Measurements from ENCODE around the gene HOXD9.

Gene HOXD9

DNA sequence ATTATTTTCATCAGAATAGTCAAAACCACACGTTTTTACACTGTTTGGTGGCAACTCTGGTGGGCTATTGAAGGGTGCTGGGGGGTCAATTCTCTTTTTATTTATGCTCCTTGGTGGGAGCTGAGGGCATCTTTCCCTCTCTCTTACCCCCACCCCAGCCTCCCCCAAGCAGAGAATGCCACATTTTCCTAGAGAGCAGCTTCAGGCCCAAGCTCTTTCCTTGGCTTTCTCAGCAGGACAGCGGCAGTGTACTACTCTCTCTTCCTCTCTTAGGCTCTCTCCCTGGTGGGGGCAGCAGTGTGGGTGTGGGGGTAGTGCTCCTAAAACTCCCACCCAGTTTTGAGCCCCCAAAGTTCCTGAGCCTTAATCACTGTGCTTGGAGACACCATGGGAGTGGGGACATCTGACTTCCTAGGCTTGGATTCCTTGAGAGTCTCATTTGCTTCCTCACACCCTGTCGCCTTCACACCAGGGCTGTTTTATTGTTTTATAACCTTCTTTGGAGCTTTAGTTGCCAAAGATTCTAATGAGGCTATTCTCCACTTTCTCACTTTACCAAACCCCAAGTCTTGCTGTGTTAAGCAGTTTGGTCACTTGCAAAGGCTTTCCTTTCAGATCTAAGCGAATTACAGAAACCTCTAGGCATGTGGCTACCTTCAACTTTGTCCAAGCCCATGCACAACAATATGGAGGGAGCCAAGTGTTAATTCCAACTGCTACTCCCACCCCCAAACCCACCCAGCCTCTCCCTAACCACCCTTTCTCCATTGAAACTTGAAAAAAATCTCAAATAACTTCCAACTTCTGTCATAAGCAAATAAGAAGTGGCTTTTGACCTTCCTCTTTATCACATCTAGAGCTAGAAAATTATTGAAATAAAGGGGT is 22.8 kb downstream of the HOXD9 start:
- peaks cover 14% of the 10 kb centered on the region for H3K4me1 ChIP-seq
- in situ Hi-C loops (cut with MboI; ENCODE audit: low sequenced_read_pairs) = no loop called here
- no peak for DNase-seq (ENCODE audit: low spot score in 2 of 2)
- no peaks in the 10 kb centered on the region for H3K27me3 ChIP-seq (ENCODE audit: low read depth)
- peaks cover 3% of the 10 kb centered on the region; the same call in 1 of the 2 replicates for H3K36me3 ChIP-seq (replicated peaks)
- no peak overlapping the region for H3K4me3 ChIP-seq
- no peaks in the 10 kb centered on the region for H3K9me3 ChIP-seq

DNA sequence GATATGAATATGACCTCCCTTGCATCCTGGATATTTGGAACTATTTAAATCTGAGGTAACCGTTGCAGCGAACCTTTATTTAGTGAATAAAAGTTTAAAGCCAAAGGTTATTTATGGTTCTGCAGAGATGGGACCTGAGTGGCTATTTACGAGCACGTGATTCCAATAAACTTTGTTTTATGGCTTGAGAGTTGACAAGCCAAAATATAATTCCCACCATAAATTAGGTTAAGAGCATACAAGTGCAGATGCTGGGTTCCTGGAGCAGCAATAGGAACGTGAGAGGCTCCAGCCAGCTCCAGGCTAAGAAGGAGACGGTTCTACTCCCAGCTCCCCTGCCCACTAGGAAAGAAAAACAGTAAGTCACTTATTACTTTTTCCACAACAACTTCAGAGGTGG is 23.6 kb downstream of the HOXD9 start:
- Histone ChIP-seq H3K4me1 (peaks cover 9% of the 10 kb centered on the region), H3K36me3 (replicated peaks) (peaks cover 3% of the 10 kb centered on the region; the same call in 1 of the 2 replicates), H3K27me3 (ENCODE audit: low read depth) (no peaks in the 10 kb centered on the region), H3K9me3 (no peaks in the 10 kb centered on the region), H3K4me3 (no peak overlapping the region)
- peak; percentile 41 to 48 for DNase-seq (ENCODE audit: low spot score in 2 of 2)
- in situ Hi-C loops (cut with MboI; ENCODE audit: low sequenced_read_pairs) = no loop called here

DNA sequence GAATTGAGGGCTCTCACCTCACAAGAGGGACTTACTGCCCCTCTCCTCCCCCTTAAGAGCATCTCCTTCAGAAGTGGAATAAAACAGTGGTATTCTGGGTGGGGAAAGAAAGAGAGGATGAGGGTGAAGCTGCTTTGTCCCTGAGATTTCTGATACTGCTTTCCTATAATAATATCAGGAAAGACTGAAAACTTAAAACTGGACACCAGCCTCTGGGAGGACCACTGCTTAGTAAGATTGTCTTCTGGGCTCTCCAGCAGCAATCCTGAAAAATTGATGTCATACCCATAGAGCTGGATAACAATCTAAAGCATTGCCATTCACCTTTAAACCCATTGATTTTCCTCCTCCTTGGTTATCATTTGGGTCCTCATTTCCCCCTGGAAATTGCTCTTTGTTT is 24.1 kb downstream of the HOXD9 start:
- Histone ChIP-seq H3K4me1 (peaks cover 9% of the 10 kb centered on the region), H3K9me3 (no peaks in the 10 kb centered on the region), H3K36me3 (replicated peaks) (peaks cover 3% of the 10 kb centered on the region; the same call in 1 of the 2 replicates), H3K27me3 (ENCODE audit: low read depth) (no peaks in the 10 kb centered on the region), H3K4me3 (no peak overlapping the region)
- DNase-seq (ENCODE audit: low spot score in 2 of 2) = no peak
- in situ Hi-C loops (cut with MboI; ENCODE audit: low sequenced_read_pairs) = no loop called here

DNA sequence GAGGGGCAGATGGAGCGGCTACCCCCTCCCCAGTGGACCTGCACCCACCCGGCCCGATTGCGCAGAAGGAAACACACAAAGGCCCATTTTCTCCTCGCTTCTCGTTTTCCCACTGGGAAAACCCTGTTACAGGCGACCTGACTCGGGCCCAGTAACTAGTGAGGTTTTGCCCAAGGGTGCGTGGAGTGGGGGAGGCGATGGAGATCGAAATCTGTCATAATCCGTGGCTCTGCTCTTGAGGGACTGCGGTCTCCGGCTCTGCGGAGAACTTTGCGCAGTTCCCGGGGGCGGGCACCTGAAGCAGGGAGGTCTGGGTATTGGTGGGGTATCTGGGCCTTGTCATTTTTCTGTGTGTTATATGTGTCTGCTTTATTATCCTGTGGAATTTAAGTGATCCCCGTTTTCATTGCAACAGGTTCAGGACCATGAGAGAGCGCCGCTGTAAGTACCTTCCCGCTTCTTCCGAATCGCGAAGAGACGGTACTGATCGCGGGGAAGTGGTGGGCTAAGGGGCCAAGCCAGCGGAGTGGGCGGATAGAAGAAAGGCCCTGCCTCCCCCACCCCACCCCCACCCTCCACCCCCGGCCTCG is 24.8 kb downstream of the HOXD9 start:
- Histone ChIP-seq H3K9me3 (no peaks in the 10 kb centered on the region), H3K4me3 (no peak overlapping the region), H3K27me3 (ENCODE audit: low read depth) (no peaks in the 10 kb centered on the region), H3K4me1 (peaks cover 9% of the 10 kb centered on the region), H3K36me3 (replicated peaks) (peaks cover 3% of the 10 kb centered on the region; the same call in 1 of the 2 replicates)
- in situ Hi-C loops (cut with MboI; ENCODE audit: low sequenced_read_pairs) = no loop called here
- DNase-seq (ENCODE audit: low spot score in 2 of 2) = no peak

DNA sequence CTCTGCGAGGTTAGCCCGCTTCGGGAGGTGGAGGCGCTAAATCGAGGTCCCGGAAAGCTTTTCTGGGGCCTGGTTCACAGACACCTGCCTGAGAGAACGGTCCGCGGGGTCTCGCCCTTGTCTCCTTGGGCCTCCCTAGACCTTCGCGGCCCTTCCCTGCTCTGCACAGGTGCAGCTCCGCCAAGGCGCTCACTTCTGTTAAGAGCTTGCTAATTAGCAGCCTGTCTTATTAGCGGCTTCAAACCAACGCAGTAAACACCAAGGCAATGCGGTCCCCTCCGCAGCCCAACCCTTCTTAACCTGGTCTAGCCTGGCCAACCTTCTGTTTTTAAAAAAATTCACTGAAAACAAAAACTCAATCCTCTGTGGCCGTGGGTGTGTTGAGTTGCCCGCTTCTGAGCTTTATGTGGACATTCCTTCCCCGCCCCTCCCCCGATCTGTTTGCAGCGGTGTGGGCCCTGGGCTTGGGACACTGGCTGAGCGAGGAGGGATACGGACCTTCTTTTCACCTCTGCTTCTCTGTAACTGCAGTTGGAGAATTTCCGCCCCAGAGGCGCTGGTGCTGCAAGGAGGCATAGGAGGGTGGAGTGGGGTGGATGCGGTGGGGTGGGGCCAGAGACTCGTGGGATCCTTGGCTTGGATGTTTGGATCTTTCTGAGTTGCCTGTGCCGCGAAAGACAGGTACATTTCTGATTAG is 25.4 kb downstream of the HOXD9 start:
- Histone ChIP-seq H3K36me3 (replicated peaks) (peaks cover 3% of the 10 kb centered on the region; the same call in 1 of the 2 replicates), H3K27me3 (ENCODE audit: low read depth) (no peaks in the 10 kb centered on the region), H3K4me1 (peaks cover 9% of the 10 kb centered on the region), H3K9me3 (no peaks in the 10 kb centered on the region), H3K4me3 (no peak overlapping the region)
- in situ Hi-C loops (cut with MboI; ENCODE audit: low sequenced_read_pairs) = no loop called here
- DNase-seq (ENCODE audit: low spot score in 2 of 2) = no peak

DNA sequence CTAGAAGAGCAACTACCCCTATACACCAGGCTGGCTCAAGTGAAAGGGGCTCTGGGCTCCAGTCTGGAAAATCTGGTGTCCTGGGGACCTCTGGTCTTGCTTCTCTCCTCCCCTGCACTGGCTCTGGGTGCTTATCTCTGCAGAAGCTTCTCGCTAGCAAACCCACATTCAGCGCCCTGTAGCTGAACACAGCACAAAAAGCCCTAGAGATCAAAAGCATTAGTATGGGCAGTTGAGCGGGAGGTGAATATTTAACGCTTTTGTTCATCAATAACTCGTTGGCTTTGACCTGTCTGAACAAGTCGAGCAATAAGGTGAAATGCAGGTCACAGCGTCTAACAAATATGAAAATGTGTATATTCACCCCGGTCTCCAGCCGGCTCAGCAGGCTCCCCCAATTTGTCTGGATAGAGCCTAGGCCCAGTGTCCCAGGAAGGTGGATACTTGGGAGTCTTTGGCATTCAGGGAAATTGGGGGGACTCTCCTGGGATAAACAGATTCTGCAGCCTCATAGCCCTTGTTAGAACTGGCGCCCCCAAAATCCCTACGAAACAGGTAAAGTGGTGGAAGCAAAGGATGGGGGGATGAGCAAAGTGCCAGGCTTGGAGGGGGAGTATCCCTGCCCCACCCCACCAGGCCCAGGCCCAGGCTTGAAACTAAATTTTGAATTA is 26.4 kb downstream of the HOXD9 start:
- Histone ChIP-seq H3K4me3 (no peak overlapping the region), H3K4me1 (peaks cover 9% of the 10 kb centered on the region), H3K9me3 (no peaks in the 10 kb centered on the region), H3K36me3 (replicated peaks) (peaks cover 8% of the 10 kb centered on the region; the same call in 1 of the 2 replicates), H3K27me3 (ENCODE audit: low read depth) (no peaks in the 10 kb centered on the region)
- no peak for DNase-seq (ENCODE audit: low spot score in 2 of 2)
- in situ Hi-C loops (cut with MboI; ENCODE audit: low sequenced_read_pairs) = no loop called here

DNA sequence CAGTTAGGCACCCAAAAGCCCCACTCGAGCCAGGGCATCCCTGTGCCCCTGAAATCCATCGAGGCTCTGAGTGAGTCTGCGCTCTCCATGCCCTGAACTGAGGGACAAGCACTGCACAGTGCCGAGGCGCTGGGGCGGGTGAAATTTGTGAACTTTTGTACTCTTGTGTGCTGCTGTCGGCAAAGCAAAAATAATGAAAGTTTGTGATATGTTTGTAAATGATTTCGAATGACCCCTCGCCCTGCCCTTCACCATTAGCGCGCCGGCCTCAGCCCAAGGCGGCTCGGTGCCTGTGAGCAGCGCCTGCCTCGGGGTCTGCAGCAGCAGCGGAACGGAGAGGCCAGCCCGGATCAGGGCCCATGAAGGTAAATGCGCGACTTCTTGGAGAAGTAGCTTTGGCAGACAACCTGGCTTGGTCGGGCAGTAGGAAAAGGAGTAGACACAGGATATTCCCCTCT is 27.0 kb downstream of the HOXD9 start:
- in situ Hi-C loops (cut with MboI; ENCODE audit: low sequenced_read_pairs) = no loop called here
- H3K27me3 ChIP-seq (ENCODE audit: low read depth) = no peaks in the 10 kb centered on the region
- no peaks in the 10 kb centered on the region for H3K9me3 ChIP-seq
- peaks cover 9% of the 10 kb centered on the region for H3K4me1 ChIP-seq
- DNase-seq (ENCODE audit: low spot score in 2 of 2) = no peak
- no peak overlapping the region for H3K4me3 ChIP-seq
- peaks cover 8% of the 10 kb centered on the region; the same call in 1 of the 2 replicates for H3K36me3 ChIP-seq (replicated peaks)

DNA sequence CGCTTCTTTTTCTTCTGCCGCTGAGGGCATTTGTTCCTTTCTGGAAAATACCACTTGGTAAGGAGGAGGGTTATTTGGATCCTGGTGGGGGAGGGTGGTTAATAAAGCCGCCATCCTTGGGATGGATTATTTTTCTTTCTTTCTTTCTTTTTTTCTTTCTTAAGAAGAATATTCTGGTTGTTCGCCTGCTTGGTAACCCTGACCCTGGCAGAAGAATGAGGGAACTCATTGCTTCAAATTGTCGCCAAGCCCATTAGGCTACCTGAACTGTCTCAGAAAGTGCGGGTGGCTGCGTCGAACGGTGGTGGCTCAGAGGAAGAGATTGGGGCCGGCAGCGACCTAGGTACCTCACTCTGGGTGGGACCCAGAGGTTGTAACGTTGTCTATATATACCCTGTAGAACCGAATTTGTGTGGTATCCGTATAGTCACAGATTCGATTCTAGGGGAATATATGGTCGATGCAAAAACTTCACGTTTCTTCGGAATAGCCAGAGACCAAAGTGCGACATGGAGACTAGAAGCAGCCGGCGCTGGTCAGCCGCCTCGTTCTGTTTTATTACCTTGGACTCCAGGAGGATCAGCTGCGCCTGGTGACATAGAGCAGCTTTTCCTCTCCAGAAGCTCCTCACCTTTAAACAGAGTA is 27.5 kb downstream of the HOXD9 start:
- Histone ChIP-seq H3K27me3 (ENCODE audit: low read depth) (no peaks in the 10 kb centered on the region), H3K36me3 (replicated peaks) (peaks cover 8% of the 10 kb centered on the region; the same call in 1 of the 2 replicates), H3K9me3 (no peaks in the 10 kb centered on the region), H3K4me1 (peaks cover 9% of the 10 kb centered on the region), H3K4me3 (no peak overlapping the region)
- DNase-seq (ENCODE audit: low spot score in 2 of 2) = no peak
- in situ Hi-C loops (cut with MboI; ENCODE audit: low sequenced_read_pairs) = no loop called here

DNA sequence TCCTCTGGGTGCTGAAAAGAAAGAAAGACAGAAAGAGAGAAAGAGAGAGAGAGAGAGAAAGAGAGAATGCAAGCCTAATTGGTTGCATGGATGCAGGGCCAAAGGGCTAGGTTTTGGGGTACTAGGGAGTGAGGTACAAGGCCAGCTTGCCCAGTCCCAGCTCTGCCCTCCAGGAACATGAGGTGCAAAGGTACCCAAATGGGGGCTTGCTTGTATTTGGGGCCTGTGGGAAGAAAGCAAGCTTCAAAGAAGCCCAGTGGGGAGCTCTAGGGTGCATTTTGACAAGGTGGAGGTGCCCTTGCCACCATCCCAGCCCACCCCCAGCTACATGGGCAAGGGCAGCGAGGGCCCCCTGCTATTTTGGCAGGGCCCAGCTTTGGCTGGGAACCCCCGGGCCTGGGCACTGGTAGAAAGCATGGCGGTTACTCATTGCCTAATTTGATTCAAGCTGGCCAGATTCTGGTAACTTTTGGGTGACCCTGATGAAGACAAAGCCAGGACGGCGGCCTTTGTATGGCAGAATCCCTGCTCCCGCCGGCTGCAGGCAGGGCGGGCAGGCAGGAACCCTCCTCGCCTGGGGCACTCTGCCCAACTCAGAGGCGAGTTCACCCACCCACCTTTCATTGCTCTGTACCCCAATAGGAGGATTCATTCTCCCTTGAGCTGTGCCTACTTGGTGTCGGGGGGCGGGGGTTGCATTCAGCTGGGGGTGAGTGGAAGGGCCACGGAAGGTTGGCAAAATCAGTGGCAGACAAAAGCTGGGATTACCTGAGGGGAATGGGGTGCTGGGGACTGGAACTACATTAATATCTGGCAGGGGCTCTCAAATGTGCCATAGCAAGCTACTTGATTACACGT is 28.3 kb downstream of the HOXD9 start:
- no peaks in the 10 kb centered on the region for H3K9me3 ChIP-seq
- DNase-seq (ENCODE audit: low spot score in 2 of 2) = no peak
- in situ Hi-C loops (cut with MboI; ENCODE audit: low sequenced_read_pairs) = no loop called here
- H3K4me3 ChIP-seq = no peak overlapping the region
- H3K36me3 ChIP-seq (replicated peaks) = peaks cover 7% of the 10 kb centered on the region; the same call in 1 of the 2 replicates
- peaks cover 10% of the 10 kb centered on the region for H3K4me1 ChIP-seq
- no peaks in the 10 kb centered on the region for H3K27me3 ChIP-seq (ENCODE audit: low read depth)

DNA sequence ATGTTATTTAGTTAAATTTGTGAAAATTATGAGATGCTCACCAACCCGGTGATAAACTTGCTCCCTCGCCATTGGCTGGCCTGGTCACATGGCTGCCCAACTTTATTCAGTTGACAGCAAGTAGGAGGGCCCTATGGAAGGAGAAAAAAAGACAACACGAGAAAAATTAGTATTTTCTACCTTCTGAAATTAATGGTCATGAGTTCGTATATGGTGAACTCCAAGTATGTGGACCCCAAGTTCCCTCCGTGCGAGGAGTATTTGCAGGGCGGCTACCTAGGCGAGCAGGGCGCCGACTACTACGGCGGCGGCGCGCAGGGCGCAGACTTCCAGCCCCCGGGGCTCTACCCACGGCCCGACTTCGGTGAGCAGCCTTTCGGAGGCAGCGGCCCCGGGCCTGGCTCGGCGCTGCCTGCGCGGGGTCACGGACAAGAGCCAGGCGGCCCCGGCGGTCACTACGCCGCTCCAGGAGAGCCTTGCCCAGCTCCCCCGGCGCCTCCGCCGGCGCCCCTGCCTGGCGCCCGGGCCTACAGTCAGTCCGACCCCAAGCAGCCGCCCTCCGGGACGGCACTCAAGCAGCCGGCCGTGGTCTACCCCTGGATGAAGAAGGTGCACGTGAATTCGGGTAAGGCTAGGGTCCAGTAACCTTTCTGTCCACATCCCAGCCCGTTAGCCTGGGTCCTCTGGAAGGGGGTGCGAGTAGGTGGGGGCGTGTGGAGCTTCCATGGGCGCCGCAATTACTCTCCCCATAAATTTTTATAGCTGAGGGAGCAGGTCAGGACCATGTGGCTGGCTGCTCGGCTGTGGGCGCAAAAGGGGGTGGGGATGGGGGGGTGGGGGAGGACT is 29.1 kb downstream of the HOXD9 start, which contains the start of gene HOXD4:
TSS of gene HOXD4 (plus strand) at position 109 of the 846 bp plus-strand sequence. CDS start at position 193, 84 bp downstream.
- Histone ChIP-seq H3K4me1 (peaks cover 3% of the 10 kb centered on the region), H3K9me3 (no peaks in the 10 kb centered on the region), H3K4me3 (no peak within 1 kb of the TSS), H3K36me3 (replicated peaks) (peaks cover 5% of the 10 kb centered on the region; the same call in 1 of the 2 replicates), H3K27me3 (ENCODE audit: low read depth) (no peaks in the 10 kb centered on the region)
- DNase-seq (ENCODE audit: low spot score in 2 of 2) = no peak
- in situ Hi-C loops (cut with MboI; ENCODE audit: low sequenced_read_pairs) = no loop called here

DNA sequence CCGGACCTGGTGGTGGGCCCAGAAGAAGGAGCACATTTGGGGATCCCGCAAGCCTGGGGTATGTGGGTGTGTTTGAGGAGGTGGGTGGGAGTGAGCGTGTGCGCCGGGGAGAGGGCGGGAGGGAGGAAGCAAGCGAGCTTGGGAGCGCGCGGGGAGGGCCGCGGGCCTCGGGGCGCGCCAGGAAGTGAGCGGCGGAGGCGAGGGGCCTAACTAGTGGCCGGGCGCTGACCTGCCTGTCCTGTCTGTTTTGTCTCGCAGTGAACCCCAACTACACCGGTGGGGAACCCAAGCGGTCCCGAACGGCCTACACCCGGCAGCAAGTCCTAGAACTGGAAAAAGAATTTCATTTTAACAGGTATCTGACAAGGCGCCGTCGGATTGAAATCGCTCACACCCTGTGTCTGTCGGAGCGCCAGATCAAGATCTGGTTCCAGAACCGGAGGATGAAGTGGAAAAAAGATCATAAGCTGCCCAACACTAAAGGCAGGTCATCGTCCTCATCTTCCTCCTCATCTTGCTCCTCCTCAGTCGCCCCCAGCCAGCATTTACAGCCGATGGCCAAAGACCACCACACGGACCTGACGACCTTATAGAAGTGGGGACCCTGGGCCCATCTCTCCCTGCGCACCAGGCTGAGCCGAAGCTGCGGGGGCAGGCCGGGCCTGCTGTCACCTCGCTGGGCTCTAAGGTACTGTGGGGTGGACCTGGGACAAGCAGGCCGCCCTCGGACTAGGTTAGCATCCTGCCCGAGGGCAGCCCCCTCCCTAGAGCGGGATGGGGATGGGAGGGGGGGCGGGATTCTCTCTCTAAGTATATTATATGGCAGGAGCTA is 30.0 kb downstream of the HOXD9 start:
- in situ Hi-C loops (cut with MboI; ENCODE audit: low sequenced_read_pairs) = no loop called here
- no peaks in the 10 kb centered on the region for H3K27me3 ChIP-seq (ENCODE audit: low read depth)
- no peak overlapping the region for H3K4me3 ChIP-seq
- H3K36me3 ChIP-seq (replicated peaks) = peaks cover 5% of the 10 kb centered on the region; the same call in 1 of the 2 replicates
- H3K9me3 ChIP-seq = no peaks in the 10 kb centered on the region
- DNase-seq (ENCODE audit: low spot score in 2 of 2) = no peak
- H3K4me1 ChIP-seq = peaks cover 9% of the 10 kb centered on the region

Data from HAP-1 (cell line).